PFSK-1 (cell line): ENCODE data around the gene DMPK.

Source experiments
- FOXP2 ChIP-seq: optimal IDR thresholded peaks from 2 replicates; pipeline ENCODE3; 2011; ENCODE audit warnings: borderline replicate concordance, control low read depth, inconsistent platforms; ENCODE audit not compliant: insufficient read depth; ENCODE audit errors: extremely low read length, extremely low read depth
- POLR2AphosphoS5 ChIP-seq: IDR thresholded peaks from 2 replicates; pipeline ENCODE4 v1.6.1; 2012; ENCODE audit warnings: low read depth, mild to moderate bottlenecking, control low read depth, low read length, moderate library complexity
- SIN3A ChIP-seq: IDR thresholded peaks from 2 replicates; pipeline ENCODE4 v1.6.1; 2012; ENCODE audit warnings: mild to moderate bottlenecking, low read length, moderate library complexity, borderline replicate concordance; ENCODE audit not compliant: insufficient read depth
- TAF1 ChIP-seq: IDR thresholded peaks from 2 replicates; pipeline ENCODE4 v1.6.1; 2012; ENCODE audit warnings: low read length, control low read depth, borderline replicate concordance; ENCODE audit not compliant: insufficient read depth
- TF ChIP-seq, protein P1 (sequence below), 2 experiments: IDR thresholded peaks; 2 replicates each; pipeline versions ENCODE4 v1.6.1 to v1.8.0; 2011 to 2012; ENCODE audit warnings: low read depth in 2 of 2, low read length in 2 of 2, control low read depth in 1 of 2, inconsistent platforms in 1 of 2, mild to moderate bottlenecking in 1 of 2, moderate library complexity in 1 of 2; ENCODE audit not compliant: insufficient read depth in 1 of 2

DMPK gene

DNA sequence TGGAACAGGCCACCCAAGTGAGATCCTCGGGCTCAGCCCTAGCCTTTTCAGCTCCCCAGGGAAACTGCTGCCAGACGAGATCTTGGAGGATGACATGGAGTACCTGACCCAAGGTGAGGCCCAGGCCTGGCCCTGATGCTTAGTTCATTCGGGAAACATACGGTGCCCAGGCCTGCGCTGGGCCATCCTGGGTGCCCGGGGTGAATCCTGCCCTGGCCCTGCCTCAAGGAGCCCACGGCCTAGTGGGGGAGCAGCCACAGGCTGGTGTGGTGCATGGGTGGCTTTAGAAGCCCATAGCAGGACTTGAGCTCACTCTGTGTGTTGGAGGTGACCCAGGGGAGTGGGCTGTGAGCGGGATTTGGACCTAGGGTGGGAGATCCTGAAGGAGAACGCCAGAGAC, 23.4 kb downstream of the DMPK start:
- TF ChIP-seq POLR2AphosphoS5: no peak
- TF ChIP-seq TAF1: no peak
- TF ChIP-seq, protein P1, sequence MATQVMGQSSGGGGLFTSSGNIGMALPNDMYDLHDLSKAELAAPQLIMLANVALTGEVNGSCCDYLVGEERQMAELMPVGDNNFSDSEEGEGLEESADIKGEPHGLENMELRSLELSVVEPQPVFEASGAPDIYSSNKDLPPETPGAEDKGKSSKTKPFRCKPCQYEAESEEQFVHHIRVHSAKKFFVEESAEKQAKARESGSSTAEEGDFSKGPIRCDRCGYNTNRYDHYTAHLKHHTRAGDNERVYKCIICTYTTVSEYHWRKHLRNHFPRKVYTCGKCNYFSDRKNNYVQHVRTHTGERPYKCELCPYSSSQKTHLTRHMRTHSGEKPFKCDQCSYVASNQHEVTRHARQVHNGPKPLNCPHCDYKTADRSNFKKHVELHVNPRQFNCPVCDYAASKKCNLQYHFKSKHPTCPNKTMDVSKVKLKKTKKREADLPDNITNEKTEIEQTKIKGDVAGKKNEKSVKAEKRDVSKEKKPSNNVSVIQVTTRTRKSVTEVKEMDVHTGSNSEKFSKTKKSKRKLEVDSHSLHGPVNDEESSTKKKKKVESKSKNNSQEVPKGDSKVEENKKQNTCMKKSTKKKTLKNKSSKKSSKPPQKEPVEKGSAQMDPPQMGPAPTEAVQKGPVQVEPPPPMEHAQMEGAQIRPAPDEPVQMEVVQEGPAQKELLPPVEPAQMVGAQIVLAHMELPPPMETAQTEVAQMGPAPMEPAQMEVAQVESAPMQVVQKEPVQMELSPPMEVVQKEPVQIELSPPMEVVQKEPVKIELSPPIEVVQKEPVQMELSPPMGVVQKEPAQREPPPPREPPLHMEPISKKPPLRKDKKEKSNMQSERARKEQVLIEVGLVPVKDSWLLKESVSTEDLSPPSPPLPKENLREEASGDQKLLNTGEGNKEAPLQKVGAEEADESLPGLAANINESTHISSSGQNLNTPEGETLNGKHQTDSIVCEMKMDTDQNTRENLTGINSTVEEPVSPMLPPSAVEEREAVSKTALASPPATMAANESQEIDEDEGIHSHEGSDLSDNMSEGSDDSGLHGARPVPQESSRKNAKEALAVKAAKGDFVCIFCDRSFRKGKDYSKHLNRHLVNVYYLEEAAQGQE (IDR thresholded peaks at IDR 0.05; ENCODE audit: insufficient read depth in 1 of 2, low read depth in 2 of 2, low read length in 2 of 2): no peak
- TF ChIP-seq FOXP2: no peak
- no peak for TF ChIP-seq SIN3A

GRCh38 chr19:45757695-45758094, 24.6 kb downstream of the DMPK start:
- no peak for TF ChIP-seq POLR2AphosphoS5
- TF ChIP-seq, protein P1 (IDR thresholded peaks at IDR 0.05; ENCODE audit: insufficient read depth in 1 of 2, low read depth in 2 of 2, low read length in 2 of 2): no peak
- no peak for TF ChIP-seq TAF1
- TF ChIP-seq FOXP2: no peak
- no peak for TF ChIP-seq SIN3A

DNA sequence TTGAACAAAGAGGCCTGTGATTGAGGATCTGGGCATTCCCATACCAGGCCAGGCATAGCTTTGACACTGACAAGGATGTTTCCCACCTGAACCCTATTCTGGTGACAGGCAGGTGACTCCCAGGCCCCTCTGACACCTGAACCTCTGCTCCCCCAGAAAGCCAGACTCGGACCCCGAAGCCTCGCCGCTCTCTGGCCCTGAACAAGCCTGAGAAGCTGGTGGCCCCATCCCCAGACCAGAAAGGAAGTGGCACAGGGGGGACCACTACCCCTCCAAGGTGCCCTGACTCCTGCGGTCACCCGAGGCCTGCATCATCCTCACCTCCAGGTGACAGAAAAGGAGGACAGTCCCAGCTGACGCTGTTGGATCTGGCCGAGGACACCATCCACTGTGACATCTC, 28.0 kb downstream of the DMPK start:
- TF ChIP-seq, protein P1 (IDR thresholded peaks at IDR 0.05; ENCODE audit: insufficient read depth in 1 of 2, low read depth in 2 of 2, low read length in 2 of 2): no peak
- no peak for TF ChIP-seq SIN3A

DNA sequence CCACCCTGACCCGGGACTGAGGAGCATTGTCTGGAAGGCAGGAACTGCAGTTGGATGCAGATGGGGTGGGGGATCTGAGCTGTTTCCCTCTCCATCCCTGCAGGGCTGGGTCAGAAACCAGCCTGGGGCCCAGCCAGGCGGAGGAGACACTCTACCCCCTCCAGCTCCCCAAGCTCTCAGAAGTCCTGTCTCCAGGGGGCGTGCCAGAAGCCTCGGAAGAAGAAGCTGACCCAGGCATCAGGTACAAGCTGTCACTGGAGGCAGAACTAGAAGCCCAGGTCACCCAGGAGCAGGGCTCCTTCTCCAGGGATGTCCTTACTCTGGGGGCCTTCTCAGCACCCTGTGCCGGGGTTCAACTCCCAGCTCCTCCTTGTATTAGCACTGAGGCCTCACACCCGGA, 28.7 kb downstream of the DMPK start:
- TF ChIP-seq, protein P1 (IDR thresholded peaks at IDR 0.05; ENCODE audit: insufficient read depth in 1 of 2, low read depth in 2 of 2, low read length in 2 of 2): no peak
- no peak for TF ChIP-seq POLR2AphosphoS5

GRCh38 chr19:45752639-45753038, 29.7 kb downstream of the DMPK start:
- TF ChIP-seq POLR2AphosphoS5 (no peak), FOXP2 (no peak), TAF1 (no peak), SIN3A (no peak)
- TF ChIP-seq, protein P1 (IDR thresholded peaks at IDR 0.05; ENCODE audit: insufficient read depth in 1 of 2, low read depth in 2 of 2, low read length in 2 of 2): no peak
